Embryonic facial prominence (tissue), 1 donor: ENCODE results near the gene P3H2.

ENCODE experiments used
- DNase-seq: peaks from one replicate; pipeline ENCODE4 v3.0.0-alpha.2; 2016; ENCODE audit errors: extremely low spot score

P3H2 gene

GRCh38 chr3:190125436-190126068, 4.9 kb upstream of the P3H2 start:
- no peak for DNase-seq

GRCh38 chr3:190124067-190124466, 3.4 kb upstream of the P3H2 start:
- no peak for DNase-seq

DNA sequence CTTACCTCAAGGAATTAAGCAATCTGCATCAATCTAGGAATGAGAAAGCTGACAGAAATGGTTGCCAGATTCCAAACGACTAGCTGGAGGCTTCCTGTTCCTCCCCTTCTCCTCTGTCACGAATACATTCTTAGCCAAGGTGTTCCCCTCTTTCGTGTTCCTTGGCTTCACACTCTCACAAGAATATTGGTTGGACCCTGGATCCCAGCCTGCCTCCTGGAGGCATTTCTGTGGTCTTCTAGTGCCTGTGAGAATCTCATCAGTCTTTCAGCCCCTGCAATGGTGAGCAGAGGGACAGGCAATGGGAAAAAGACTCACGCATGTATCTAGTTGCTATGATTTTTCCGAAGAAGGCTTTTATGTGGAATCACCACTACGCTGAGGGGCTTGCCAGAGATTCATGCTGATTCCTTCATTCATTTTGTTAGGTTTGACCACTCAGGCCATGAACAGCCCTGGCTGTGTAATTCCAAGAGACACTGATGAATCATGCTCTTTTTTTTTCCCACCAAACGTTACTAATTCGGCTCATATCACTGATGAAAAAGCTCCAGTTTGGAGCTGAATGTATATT, 1.6 kb upstream of the P3H2 start:
- DNase-seq: no peak

- no peak for DNase-seq
Observed at GRCh38 chr3:190121383-190121782, 686 bp upstream of the P3H2 start.

DNA sequence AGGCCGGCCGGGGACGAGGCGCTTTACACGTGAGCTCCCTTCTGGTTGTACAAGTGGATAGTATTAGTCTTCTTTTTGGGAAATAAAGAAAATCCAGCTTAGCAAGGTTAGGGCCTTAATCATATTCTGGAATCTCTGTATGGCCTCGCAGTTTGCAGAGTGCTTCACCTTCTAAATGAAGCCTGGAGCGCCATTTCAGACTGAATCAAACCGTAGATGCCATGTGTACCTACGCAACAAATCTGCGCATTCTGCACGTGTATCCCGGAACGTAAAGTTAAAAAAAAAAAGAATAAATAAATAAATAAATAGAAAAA, 322 bp upstream of the P3H2 start:
- DNase-seq: no peak

GRCh38 chr3:190119461-190120268, 1.0 kb downstream of the P3H2 start:
- DNase-seq: no peak

DNA sequence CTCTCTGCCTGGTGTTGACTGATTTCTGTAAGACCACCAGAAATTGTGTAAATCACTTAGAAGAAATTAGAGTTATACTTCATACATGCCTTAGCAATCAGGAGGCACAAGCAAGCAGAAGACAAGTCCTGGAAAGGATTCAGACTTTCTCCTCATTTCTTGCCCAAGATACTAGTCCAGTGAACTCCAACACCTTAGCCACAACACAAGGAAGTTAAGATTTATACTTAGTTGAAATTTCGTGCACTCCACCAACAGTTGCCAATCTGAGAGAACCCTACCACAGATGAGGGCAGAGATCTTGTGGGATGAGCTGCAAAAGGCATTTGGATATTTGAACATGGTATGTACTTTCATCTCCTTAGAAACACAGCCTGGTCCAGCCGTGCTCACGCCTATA, 2.3 kb downstream of the P3H2 start:
- no peak for DNase-seq

- DNase-seq: no peak
Observed at GRCh38 chr3:190117981-190118380, 2.7 kb downstream of the P3H2 start.

DNA sequence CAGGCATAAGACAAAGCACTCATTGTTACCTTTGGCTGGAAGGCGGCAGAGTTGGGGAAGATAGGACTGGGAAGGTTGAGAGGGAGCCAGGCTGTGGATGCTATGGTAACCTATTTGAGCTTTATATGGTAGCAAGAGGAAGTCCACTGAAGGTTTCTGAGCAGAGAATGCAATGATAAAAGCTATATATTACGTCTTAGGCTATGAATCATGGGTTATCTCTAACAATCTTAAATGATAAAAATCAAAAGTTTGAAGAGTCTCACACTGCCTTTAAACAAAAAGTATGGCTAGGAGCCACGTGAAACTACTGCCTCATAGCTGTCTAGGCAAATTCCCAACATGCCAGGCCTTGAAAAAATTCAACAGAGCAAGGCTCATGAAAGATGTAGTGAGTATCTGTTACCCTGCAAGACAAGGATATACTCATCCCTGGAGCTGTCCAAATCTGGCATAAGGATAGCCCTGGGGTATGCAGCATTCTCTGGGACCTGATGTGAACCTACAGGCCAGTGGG, 4.1 kb downstream of the P3H2 start:
- DNase-seq: no peak

GRCh38 chr3:190110826-190111225, 9.9 kb downstream of the P3H2 start:
- no peak for DNase-seq

- no peak for DNase-seq
Observed at GRCh38 chr3:190109441-190109840, 11.3 kb downstream of the P3H2 start.

DNA sequence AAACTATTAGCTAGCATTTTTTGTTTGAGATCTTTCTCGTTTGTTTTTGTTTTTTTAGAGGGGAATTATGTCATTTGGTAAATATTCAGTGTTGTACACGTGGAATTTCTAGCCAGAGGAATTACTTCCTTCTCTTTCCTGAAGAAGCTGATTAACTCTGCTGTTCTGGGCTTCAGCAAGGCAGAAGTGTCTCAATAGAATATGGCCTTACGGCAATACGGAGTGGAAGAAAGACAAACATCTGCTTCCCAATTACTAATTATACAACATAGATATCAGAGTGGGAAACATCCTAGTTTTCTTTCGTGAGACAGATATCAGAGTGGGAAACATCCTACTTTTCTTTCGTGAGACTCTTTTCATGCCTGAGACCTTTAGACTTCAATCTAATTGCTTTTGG, 11.9 kb downstream of the P3H2 start:
- no peak for DNase-seq

DNA sequence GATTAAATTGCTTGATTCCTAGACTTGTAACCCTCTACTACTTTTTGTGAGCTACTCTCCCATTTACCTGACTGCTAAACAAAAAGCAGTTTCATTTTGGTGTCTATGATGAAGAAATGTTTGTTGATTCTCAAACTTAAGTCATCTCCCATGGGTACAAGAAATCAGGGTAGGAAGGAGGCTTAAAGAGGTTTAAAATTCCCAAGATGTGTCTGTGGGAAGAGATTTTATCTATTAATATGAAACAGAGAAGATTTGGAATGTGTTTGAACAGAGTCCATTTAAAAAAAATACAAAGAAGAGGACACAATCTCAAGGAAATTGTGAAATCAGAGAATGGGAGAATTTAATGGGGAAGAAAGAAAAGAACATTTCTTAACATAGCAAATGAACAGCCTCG, 14.8 kb downstream of the P3H2 start:
- DNase-seq: no peak

DNA sequence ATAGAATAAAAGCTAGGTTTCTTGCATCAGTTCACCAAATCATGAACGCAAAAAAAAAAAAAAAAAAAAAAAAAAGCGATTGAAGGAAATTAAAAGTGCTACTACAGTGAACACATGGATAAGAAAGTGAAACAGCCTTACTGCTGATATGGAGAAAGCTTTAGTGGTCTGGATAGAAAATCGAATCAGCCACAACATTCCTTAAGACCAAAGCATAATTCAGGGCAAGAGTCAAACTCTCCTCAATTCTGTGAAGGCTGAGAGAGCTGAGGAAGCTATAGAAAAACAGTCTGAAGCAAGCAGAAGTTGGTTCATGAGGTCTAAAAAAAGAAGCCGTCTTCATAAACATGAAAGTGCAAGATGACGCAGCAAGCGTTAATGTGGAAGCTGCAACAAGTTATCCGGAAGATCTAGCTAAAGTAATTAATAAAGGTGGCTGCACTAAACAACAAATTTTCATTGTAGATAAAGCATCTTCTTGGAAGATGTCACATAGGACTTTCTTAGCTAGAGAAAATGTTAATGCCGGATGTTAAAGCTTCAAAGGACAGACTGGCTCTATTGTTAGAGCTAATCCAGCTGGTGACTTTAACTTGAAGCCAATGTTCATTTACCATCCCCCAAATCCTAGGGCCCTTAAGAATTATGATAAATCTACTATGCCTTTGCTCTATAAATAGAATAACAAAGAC, 19.2 kb downstream of the P3H2 start:
- DNase-seq: no peak

DNA sequence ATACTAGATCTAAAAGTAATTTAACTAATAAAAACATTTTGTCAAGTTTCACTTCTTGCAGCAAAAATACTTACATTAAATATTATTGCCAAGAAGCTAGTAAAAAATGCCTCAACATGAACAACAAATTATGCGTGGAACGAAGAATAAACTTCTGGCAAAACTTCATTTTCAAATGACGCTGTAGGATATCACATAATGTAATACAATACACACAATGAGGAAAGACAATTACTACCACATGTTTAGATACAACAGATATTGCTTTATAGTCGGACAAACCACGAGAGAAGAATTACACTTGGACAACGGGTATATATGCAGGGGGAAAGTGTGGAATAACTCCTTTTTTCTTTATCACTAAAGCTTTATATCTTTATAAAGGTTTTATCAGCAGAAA, 21.6 kb downstream of the P3H2 start:
- DNase-seq: peak; percentile 42

- DNase-seq: no peak
Observed at GRCh38 chr3:190097617-190098016, 23.1 kb downstream of the P3H2 start.

DNA sequence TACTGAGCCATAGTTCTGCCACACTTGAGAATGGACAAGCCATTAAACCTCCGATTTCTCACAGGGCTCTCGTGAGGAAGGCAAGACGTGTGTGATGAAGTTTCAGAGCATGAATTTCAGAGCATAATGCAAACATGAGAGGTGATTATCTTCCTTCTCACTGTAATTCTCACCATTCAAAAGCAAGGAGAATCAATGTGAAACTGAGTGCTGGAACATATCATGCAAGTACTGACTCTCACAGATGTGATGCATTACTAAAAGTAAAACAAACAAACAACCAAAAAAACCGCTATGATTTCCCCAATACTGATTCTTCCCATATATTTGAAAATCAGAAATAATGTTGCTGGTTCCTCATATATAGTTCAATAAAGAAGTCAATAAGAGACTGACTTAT, 23.7 kb downstream of the P3H2 start:
- no peak for DNase-seq

GRCh38 chr3:190096345-190096744, 24.4 kb downstream of the P3H2 start:
- DNase-seq: no peak

DNA sequence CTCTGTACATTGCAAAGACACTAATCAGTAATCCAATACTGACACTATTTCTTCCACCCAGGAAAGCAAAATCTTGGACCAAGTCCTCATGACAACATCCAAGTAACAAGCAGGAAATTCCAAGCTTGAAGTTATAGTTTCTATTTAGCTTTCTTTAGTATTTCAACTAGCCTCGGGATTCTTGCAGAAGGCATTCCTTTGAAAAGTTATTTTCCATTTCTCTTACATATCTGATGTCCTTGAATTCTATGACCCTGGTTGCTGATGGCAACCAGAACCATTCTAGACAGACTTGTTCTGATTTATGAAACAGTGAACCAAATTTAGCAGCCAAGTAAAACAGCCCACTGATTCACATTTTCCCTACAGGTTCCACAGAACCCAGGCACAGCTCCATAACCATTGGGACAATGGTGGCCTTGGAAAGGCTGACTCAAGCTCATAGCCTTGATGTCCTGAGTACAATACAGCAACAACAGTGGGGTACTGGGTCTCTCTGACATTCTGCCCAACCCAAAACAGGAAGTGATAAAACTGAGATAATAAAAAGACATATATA, 26.5 kb downstream of the P3H2 start:
- DNase-seq: peak; percentile 37

GRCh38 chr3:190092250-190092649, 28.4 kb downstream of the P3H2 start:
- DNase-seq: no peak

DNA sequence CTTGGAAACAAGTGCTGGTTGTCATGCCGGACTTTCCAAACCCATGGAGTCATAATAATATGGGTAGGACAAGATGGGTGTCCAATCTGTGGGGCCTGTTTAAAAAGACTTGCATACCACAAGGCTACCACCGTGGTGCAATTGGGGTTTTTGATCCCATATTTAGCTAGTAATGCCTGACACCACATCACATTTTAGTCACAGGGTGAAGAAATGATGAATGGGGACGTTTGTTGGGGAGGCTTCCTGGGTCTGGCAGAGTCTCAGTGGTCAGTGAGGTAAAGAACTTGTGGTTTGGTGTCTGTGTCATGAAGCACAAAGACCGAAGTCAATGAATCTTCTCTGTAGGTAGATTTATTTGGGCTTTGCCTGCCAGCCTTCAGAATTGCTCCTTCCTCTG, 31.0 kb downstream of the P3H2 start:
- no peak for DNase-seq

- no peak for DNase-seq
Observed at GRCh38 chr3:190088890-190089289, 31.8 kb downstream of the P3H2 start.
